NCI-H524 treated with DMSO at 0.1 percent for 48 hours (cell line): ENCODE data around the gene KHNYN.
"Not testable (repeated sequence)": the region's sequence is repeated elsewhere in the genome, so short reads cannot be mapped to it uniquely, and the experiment has no call there.

Experiments used
- DNase-seq: peaks from one replicate; lab custom pipeline; 2025; lab: John Stamatoyannopoulos, UW

Gene KHNYN

DNA sequence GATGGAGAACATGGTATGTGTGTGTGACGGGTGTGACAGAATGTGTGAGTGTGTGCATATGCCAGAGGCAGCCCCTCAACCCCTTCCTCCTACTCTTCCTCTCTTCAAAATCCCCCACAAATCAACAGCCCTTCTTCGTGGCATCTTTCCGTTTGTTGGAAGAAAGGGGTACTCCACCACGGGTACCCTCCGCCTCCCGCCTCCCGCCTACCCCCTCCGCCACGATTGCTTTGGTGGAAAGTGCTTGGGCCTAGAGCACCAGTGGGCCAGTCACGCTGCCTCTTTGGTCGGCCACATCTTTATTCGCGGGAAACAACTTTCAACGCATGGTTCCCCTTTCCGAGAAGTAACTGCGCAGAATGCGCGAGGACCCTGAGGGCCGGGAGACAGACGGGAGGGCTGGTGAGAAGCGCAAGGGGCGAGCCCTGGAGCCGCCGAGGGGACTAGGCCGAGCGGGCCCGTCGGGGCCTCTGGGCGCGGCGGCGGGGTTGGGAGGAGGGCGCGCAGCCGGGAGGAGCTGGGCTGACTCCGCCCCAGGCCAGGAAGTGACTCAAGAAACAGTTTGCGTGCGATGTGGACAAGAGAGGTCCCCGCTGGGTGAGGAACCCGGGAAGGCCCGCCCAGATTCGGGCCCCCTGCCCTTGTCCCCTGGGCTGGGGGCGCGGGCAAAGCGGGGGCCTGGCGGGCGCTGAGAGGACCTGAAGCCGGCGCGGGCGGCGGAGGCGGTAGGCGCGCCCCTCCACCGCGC, at the start of gene KHNYN, which contains the start of gene CBLN3:
TSS of gene KHNYN (plus strand) at position 560 of the 748 bp plus-strand sequence. CDS start 777 bp downstream, outside the sequence.
TSS of gene CBLN3 (minus strand) at position 274 of the 748 bp plus-strand sequence. CDS start 614 bp downstream, outside the sequence.
- no peak for DNase-seq

DNA sequence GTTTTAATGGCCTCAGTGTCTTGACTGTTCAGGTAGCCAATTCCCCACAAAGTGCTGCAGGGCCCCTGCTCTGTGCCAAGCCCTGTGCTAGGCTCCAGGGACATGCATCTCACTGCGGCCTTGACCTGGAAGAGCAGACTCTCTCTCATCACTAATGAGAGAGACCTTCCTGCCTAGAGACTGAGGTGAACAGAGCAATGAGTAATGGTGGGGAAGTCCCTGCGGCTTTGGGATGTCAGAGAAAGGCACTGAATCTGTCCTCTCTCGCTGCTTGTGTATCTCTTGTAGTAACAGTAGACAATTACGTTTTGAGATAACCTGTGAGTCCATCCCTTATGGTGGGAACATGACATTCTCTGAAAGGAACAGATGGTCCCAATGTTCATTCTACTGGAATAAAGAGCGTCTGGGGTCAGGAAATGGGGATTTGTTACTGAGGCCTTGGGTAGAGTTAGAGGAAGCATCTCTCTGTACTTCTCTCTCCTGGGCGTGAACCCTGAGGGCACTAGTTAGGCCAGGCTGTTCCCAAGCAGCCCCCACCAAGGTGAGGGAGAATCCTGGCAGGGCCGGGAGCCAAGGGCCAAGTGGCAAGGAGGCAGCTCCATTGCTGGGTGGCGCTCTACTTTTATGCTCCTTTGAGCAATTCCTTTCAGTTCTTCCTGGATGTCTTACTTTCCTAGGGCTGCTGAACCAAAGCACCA, 48.2 kb upstream of the KHNYN start:
- no peak for DNase-seq

DNA sequence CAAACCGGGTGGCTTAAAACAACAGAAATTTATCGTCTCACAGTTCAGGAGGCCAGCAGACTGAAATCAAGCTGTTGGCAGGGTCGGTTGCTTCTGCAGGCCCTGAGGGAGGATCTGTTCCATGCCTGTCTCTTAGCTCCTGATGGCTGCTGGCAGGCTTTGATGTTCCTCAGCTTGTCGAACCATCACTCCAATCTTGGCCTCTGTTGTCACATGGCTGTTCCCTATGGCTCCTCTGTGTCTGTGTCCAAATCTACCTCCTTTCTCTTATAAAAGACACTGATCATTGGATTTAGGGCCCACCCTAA, 47.7 kb upstream of the KHNYN start:
- no peak for DNase-seq

DNA sequence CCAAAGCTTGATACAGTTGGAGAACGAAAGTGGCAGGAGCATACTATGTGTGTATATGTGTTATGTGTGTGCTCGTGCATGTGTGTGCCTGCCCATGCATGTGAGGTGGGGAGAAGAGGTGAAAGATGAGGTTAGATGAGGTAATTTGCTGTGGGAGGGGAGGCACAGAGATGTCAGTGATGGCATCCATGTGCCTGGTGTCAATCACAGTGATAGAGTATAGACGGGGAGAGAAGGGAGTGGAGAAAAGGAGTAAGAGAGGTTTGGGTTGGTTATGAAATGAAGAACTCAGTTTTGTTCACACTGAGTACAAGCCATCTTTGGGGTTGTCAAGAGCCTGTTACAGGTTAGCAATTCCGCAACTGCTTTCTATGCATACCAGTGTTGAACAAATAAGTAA, 45.6 kb upstream of the KHNYN start:
- DNase-seq, result no peak

DNA sequence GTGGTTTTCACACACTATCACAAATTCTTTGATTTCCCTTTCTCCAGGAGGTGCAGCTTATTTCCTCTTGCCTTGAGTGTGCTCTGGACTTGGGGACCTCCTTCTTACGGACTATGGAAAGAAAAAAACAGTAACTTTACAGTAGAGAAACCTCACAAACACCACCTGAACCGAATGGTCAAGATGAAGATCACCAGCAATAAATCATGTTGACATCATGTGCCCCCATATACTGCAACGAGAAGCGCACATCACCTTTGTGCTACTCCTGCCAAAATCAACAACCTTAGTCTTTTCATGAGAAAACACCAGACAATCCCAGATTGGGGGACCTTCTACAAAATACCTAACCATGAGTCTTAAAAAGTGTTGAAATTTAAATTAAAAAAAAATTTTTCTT, 44.2 kb upstream of the KHNYN start:
- DNase-seq, result no peak

DNA sequence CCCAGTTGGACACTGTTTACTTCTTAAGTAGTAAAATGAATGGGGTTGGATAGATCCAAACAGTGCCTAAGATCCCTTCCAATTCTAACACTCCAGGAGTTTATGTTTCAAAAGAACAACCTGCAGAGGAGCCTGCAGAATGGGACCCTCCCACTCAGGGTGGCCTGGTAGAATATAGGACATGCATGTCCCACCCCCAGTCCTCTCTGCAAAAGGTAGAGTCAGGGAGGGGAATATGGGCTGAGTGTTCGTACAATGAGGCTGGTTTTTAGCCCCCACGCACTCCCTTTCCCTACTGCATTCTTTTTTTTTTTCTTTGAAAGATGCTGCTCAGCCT, 42.8 kb upstream of the KHNYN start:
- DNase-seq, result no peak

DNA sequence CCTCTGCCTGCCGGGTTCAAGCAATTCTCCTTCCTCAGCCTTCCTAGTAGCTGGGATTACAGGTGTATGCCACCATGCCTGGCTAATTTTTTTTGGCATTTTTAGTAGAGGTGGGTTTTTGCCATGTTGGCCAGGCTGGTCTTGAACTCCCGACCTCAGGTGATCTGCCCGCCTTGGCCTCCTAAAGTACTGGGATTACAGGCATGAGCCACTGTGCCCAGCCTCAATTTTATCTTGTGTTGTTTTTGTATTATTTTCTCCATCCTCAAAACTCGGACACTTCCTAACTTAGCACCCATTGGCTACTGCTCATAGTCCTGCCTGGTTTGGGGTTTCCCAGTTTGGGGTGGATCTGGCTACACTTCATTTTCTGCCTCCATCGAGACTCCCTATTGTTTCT, 42.2 kb upstream of the KHNYN start:
- DNase-seq, result not testable (repeated sequence)

DNA sequence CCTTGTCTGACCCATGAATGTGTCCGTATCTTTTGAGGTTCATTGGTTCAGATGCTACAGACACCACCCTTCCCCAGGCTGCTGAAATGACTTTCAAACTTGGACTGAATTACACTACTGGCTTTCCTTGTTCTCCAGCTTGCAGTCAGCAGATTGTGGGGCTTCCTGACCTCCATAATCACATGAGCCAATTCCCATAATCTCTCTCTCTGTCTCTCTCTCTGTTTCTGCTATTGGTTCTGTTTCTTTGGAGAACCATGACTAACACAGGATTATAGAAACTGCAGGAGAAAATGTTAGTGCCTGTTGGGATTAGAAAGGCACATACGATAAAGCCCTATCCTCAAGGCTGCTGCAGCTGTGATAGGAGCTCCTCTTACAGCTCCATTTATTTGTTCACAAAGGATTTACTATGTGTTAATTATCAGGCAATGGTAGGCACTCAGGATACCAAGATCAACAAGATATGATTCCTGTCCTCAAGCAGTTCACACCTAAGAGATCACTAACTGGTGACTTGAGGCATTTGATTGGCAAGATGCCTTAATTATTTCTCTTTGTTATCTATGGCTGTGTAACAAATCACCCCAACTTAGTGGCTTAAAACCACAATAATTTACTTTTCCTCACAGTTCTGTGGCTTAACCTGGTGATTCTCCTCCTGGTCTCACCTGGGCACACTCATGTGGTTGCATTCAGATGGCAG, 41.1 kb upstream of the KHNYN start:
- DNase-seq, result no peak

DNA sequence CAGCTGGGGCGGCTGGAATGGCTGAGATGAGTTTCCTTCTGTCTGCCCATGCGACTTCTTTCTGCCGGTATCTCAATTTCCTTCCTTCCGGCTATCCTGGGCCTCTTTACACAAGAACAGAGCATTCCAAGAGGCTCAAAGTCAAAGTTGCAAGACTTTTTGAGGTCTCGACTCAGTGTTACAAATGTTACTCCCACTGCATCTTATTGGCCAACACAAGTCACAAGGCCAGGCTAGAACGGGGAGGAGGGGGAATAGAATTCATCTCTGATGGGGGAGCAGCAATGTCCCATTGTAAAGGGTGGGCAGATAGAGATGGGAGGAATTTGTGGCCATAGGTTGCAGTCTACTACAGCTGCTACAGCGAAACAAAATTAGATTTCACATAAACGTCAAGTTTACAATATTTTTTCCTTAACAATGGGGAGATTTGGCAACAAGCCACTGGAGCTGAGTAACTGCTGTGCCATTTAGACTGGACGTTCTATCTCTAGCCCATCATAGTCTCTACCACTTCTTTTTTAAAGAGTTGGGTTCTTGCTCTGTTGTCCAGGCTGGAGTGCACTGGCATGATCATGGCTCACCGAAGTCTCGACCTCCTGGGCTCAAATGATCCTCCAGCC, 40.4 kb upstream of the KHNYN start:
- no peak for DNase-seq

DNA sequence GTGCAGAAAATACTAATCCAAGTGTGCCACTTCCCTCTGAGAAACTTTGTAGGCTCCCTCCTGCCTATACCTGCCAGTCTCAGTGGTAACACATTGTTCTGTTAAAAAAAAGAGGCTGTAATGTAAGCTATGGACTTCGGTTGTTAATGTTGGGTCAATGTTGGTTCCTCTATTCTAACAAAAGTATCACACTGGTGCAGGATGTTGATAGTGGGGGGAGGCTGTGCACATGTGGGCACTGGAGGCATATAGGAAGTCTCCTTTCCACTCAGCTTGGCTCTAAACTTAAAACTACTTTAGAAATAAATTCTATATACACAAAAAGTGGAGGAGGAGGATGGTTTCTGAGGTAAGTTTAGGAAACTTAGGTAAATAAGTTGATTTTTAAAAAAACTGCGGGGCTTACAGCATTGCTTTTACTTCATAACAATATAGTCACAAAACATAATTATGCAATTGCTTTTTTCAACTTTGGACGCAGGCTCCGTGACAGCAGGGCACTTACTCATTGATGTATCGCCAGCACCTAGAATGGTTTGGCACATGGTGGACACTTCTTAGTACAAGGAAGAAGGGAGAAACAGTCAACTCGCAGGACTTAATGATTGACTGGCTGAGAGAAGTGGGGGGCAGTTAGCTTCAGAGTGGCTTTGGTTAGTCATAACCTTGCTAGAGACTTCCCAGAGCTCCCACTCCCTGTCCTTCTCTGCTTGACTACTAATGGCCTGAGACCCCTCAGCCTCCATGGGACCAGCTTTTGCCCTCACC, 38.9 kb upstream of the KHNYN start:
- no peak for DNase-seq

DNA sequence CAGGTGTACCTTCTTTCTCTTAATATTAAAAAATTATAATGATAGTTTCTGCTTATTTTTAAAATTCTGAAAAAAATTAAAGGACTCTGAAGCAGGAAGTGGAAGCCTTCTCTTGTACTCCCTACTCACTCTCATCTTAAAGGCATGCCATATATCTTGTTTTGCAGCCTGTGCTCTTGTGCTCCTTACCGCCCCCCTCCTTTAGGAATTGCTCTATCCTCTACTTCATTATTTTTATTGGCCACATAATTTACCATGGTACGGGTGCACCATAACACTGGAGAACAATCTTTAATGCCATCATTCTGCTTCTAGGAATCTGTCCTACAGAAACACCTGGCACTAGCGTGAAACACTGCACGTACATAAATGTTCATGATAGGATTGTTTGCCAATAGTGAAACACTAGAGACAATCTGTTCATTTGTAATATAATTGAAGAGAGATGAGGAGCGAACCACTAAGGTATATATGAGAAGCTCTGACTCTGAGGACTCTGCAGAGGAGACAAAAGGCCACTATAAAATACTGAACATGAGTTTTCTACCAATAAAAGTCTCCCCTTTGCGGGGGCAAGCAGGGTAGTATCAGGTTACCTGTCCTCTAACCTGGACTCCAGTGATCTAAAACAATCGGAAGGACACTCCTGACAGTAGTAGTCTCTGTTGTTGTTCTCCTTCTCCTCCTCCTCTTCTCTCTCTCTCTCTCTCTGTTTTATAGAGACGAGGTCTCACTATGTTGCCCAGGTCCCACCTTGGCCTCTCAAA, 37.2 kb upstream of the KHNYN start:
- DNase-seq, result no peak

DNA sequence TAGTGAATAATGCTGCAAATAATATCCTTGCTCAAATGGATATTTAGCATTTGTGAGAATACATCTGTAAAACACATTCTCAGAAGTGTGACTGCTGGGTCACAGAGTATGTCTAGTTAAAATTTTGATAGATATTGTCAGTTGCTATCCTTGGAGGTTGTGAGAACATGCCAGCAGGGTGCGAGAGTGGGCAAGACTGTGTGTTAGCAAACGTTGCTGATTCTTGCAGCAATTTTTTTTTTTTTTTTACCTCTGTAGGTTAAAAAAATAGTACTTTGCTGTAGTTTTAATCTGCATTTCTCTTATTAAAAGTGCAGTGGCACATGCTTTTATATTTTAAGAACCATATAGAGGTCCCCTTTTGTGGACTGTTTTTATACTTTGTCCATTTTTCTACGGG, 35.5 kb upstream of the KHNYN start:
- no peak for DNase-seq

DNA sequence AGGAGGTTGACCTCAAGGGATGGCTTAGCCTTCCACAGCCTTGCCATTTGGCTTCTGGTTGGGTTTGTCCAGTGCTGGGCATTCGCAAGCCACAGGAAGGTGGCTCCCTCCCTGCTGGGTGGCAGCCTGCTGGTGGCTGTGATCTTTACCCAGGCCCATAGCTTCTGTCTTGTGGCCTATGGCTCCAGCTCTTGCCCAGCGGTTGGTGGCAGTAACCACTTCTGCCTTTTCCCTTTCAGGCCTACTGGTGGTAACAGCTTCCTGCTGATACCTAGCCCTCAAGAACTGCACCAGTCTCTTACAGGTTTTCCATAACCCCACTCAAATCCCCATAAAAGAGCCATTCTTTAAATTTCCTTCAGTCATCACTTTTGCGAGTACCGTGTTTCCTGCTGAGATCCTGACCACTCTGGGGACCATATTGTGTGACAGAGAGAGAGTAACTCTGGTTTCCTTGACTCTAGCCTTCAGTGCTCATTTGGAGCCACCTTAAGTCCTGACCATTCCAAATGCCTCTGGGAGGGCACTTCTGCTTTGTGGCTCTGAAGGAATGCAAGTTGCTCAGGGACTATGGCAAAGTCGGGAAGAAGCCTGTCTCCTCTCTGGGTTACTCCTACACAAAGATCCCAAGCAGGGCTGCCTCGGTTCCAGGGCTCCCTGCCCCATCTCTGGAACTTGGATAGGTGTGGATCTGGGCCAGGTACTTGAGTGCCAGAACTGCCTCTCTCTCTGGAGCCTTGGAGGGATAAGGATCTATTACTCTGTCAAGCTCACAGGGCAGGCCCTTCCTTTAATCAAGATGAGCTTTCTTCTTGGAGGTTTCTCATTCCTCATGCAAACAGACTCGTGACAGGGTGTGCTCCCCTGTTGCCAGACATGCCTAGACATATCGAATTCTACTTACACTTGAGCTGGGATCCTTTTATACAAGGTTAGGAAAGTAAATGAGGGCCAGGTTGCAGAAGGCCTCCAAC, 33.9 kb upstream of the KHNYN start:
- DNase-seq, result no peak

DNA sequence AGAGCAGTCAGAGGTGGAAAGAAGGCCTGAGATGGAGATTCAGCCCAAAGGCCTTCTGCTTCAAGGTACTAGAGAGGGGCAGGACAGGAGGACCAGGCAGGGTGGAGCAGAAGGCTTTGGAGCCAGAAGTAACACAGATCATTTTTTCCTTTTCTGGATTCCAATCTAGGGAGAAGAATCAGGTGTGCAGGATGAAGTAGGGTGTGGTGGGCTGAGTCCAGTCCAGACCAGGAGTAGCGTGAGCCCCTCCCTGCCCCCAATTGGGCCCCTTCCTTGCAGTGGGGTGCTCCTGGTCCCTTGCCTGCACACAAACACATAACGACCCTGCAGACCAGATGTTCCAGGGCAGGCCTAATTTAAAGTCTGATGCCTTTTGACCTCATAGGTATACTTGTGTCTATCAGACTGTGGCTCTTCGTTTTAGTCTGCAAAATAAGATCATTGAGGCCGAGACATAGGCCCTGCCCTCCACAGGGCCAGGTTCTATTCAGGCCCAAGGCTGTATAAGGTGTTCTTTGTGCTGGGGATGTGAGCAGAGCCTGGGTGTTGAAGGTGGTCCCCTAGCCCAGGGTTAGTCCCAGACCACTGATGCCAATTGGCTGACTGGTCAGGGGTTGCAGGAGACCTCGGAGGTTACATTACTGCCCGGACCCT, 32.0 kb upstream of the KHNYN start:
- no peak for DNase-seq

DNA sequence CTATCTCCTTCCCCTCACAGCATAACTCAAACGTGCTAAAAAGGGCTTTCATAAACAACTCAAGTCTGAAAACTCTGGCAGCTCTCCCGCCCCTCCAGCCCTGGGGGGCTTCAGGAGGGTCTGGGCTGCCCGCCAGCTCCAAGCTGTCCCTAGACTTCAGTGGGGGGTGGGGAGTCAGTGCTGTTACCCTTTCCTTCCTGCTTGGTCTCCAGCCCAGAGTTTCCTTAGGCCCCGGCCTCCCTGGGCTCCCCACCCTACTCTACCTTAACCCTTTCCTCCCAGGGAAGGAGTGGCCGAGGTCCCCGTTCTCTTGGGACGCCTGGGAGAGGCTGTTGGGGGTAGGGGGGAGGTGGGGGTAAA, 31.5 kb upstream of the KHNYN start:
- no peak for DNase-seq

DNA sequence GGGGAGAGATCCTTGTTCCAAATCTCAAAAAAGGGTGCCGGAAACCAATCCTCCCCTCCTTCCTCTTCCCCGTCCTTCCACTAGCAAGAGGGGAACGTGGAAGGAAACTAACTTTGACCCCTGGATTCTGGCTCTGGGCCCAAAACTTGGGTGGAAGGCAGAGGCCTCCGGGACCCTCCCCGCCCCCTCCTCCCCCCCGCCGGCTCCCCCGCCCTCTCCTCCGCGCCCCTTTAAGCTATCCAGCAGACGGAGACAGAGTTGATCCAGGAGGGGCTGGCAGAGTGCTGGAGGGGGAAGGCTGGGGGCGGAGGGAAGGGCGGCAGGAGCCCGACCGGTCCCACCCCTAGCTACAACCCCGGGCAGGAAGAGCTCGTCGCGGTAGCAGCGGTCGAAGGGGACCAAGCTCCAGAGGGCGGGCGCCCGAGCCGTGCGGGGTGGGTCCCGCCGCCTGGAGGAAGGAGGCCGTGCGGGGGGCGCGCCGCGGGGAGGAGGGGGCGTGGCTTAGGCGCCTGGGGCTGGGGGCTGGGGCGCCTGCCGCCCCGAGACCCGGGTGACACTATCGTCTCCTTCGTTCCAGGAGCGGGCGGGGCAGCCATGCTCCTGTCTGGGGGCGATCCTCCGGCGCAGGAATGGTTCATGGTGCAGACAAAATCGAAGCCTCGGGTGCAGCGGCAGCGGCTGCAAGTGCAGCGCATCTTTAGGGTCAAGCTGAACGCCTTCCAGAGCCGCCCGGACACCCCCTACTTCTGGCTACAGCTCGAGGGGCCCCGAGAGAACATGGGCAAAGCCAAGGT, 30.9 kb upstream of the KHNYN start, which contains the start of gene NYNRIN:
TSS of gene NYNRIN (plus strand) at position 351 of the 794 bp plus-strand sequence. CDS start at position 595, 244 bp downstream.
- DNase-seq, result peak; percentile 10

DNA sequence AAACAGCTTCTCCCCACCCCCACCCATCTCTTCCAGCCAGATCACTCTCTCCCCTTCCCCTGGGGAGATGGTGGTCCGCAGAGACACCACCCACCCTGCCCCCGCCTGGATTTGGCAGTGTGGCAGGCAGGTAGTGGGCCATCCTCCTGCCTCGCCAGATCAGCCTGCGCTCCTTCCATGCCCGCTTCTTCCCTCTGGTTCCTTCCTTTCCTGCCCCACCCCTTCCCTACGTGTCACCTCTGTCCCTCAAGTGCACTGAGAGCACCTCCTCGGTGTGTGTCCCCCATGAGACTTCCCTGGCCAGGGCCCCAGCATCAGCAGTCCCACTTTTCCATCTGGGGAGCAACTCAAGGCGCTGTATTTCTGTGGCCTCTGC, 30.3 kb upstream of the KHNYN start:
- DNase-seq, result no peak

DNA sequence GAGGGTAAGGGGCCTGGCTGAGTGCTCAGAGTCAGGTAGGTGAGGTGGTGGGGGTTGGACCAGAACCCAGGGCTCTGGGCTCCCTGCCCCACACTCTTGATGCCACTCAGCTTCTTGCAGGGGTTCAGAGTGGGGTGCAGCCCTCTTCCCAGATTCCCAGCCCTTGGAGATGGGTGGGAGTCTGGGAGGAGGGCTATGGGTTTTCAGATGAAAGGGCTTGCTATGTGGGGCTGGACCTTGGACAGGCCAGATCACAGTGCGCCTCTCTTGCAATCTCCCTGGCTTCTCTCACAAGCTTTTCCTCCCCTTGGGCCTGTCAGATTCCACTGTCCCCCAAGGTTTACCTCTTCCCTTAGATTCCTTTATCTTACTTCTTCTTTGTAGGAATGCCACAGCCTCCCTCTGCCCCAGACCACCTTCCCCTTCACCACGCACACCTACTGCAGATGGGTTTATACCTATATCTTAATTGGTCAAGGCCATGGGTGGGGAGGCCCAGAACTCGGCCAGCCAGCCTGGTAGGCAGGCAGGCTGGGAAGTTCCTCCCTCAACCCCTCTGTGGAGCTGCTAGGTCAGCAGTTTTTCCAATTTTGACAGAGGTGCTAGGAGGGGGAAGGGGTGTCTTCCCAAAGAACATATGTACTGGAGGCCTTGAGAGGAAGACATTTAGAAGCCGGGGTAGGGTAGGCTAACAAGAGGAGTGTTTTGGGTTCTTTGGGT, 29.6 kb upstream of the KHNYN start:
- no peak for DNase-seq
